Tibial nerve (tissue), 4 donors: Measurements from ENCODE around the gene ARHGAP15.

Experiments
- CTCF ChIP-seq, 5 experiments: fragments of 200-600 bp in 3 of 5; fragments of 450-650 bp in 2 of 5; sonication (generic) in 3 of 5; IDR thresholded peaks; one replicate each; pipeline ENCODE4 v1.5.1; 2016 to 2019; ENCODE audit warnings: antibody characterized with exemption in 5 of 5, mild to moderate bottlenecking in 3 of 5, moderate library complexity in 2 of 5
- EP300 ChIP-seq, 2 donors: sonication (generic); formaldehyde crosslinking; IDR thresholded peaks; one replicate each; pipeline ENCODE4 v1.6.1; 2017; ENCODE audit warnings: antibody characterized with exemption in 2 of 2, mild to moderate bottlenecking in 1 of 2
- POLR2A ChIP-seq, 2 donors: fragments of 450-650 bp; IDR thresholded peaks; one replicate each; pipeline ENCODE4 v1.6.1; 2017; ENCODE audit warnings: antibody characterized with exemption in 2 of 2, mild to moderate bottlenecking in 2 of 2, moderate library complexity in 2 of 2

GRCh38 chr2:143635936-143636335 lies 506.7 kb downstream of the ARHGAP15 start:
- no peak for TF ChIP-seq CTCF (IDR thresholded peaks at IDR 0.05)
- TF ChIP-seq POLR2A (IDR thresholded peaks at IDR 0.05), result no peak
- TF ChIP-seq EP300 (IDR thresholded peaks at IDR 0.05), result no peak
